Endothelial cell of umbilical vein (primary cell): ENCODE results near the gene NDC80.

Experiments
- EZH2 ChIP-seq: IDR thresholded peaks from 2 replicates; pipeline ENCODE4 v1.6.1; 2012; ENCODE audit warnings: borderline replicate concordance, low read depth, mild to moderate bottlenecking, moderate library complexity, low read length, inconsistent platforms; ENCODE audit not compliant: severe bottlenecking
- FOS ChIP-seq: IDR thresholded peaks from 2 replicates; pipeline ENCODE4 v1.6.1; 2011; ENCODE audit warnings: mild to moderate bottlenecking, low read length, moderate library complexity, borderline replicate concordance; ENCODE audit not compliant: insufficient read depth
- GATA2 ChIP-seq: IDR thresholded peaks from 2 replicates; pipeline ENCODE4 v1.7.0; 2011; ENCODE audit warnings: low read depth, mild to moderate bottlenecking, moderate library complexity, mixed read lengths, low read length; ENCODE audit not compliant: insufficient read length, insufficient read depth
- POLR2A ChIP-seq: IDR thresholded peaks from 2 replicates; pipeline ENCODE4 v1.6.1; 2012; ENCODE audit warnings: low read depth, mild to moderate bottlenecking, control low read depth, low read length
- TF ChIP-seq, protein P1 (sequence below), 2 donors: IDR thresholded peaks; 1 replicate in 1 of 2; 2 replicates in 1 of 2; pipeline ENCODE4 v1.5.1; 2011; ENCODE audit warnings: low read length in 2 of 2, mild to moderate bottlenecking in 2 of 2, moderate library complexity in 2 of 2, control low read depth in 1 of 2, inconsistent platforms in 1 of 2, low read depth in 1 of 2; ENCODE audit not compliant: insufficient read depth in 1 of 2; ENCODE audit errors: extremely low read depth in 1 of 2

GRCh38 chr18:2641638-2642037 is 70.3 kb downstream of the NDC80 start:
- TF ChIP-seq POLR2A (no peak), FOS (no peak), GATA2 (no peak), EZH2 (no peak)
- TF ChIP-seq, protein P1, sequence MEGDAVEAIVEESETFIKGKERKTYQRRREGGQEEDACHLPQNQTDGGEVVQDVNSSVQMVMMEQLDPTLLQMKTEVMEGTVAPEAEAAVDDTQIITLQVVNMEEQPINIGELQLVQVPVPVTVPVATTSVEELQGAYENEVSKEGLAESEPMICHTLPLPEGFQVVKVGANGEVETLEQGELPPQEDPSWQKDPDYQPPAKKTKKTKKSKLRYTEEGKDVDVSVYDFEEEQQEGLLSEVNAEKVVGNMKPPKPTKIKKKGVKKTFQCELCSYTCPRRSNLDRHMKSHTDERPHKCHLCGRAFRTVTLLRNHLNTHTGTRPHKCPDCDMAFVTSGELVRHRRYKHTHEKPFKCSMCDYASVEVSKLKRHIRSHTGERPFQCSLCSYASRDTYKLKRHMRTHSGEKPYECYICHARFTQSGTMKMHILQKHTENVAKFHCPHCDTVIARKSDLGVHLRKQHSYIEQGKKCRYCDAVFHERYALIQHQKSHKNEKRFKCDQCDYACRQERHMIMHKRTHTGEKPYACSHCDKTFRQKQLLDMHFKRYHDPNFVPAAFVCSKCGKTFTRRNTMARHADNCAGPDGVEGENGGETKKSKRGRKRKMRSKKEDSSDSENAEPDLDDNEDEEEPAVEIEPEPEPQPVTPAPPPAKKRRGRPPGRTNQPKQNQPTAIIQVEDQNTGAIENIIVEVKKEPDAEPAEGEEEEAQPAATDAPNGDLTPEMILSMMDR (IDR thresholded peaks at IDR 0.05; ENCODE audit: extremely low read depth in 1 of 2, insufficient read depth in 1 of 2, low read depth in 1 of 2, low read length in 2 of 2), result no peak
